SK-N-SH (cell line): ENCODE measurements around the gene MYH11. TPM values are rescaled to one million over a fixed set of nuclear protein-coding genes. Genes with fewer than 3 reads are reported as not detected.

ENCODE experiments used
- CTCF ChIA-PET: fragments of 300-600, 350-600 bp; formaldehyde crosslinking; extraction: SDS; loops from one replicate; lab custom pipeline; 2021; lab: Yijun Ruan, JAX
- POLR2A ChIA-PET: fragments of 350-600 bp; sonication (Branson Sonifier 250); formaldehyde crosslinking; extraction: SDS; loops from one replicate; lab custom pipeline; 2020; ENCODE audit warnings: antibody characterized with exemption, inconsistent platforms; lab: Yijun Ruan, JAX
- DNase-seq: peaks from one replicate; pipeline ENCODE4 v3.0.0; 2012
- H2AFZ ChIP-seq: fragments of 200-600 bp; sonication (generic); 2 replicates; pipeline ENCODE4 v1.8.1; 2016; ENCODE audit warnings: antibody characterized with exemption, mild to moderate bottlenecking, low read depth
- H3F3A ChIP-seq: fragments of 200-600 bp; sonication (generic); replicated peaks from 2 replicates; pipeline ENCODE3; 2016; ENCODE audit warnings: antibody characterized with exemption, mild to moderate bottlenecking; ENCODE audit not compliant: insufficient read depth
- H3K27ac ChIP-seq, 2 experiments: fragments of 200-500 bp in 1 of 2; fragments of 200-600 bp in 1 of 2; sonication (Bioruptor generic) in 1 of 2; sonication (generic), shearing (Covaris generic) in 1 of 2; 2 replicates each; pipeline versions ENCODE4 v1.5.1 to v1.6.1; 2014 to 2016; ENCODE audit warnings: low read depth in 2 of 2, inconsistent platforms in 1 of 2, low read length in 1 of 2, mild to moderate bottlenecking in 1 of 2, mixed read lengths in 1 of 2
- H3K27me3 ChIP-seq: fragments of 200-600 bp; sonication (generic), shearing (Covaris generic); 2 replicates; pipeline ENCODE4 v1.6.1; 2016; ENCODE audit warnings: mixed run types; ENCODE audit not compliant: insufficient read depth
- H3K36me3 ChIP-seq, 2 experiments: fragments of 200-500 bp in 1 of 2; fragments of 200-600 bp in 1 of 2; sonication (Bioruptor generic) in 1 of 2; sonication (generic) in 1 of 2; replicated peaks in 1 of 2; 2 replicates each; pipeline versions ENCODE3 to v1.5.1; 2014 to 2016; ENCODE audit warnings: low read length in 1 of 2, mild to moderate bottlenecking in 1 of 2; ENCODE audit not compliant: insufficient read depth in 2 of 2, control insufficient read depth in 1 of 2
- H3K4me1 ChIP-seq, 2 experiments: fragments of 200-500 bp in 1 of 2; fragments of 200-600 bp in 1 of 2; sonication (Bioruptor generic) in 1 of 2; sonication (generic), shearing (Covaris generic) in 1 of 2; 2 replicates each; pipeline versions ENCODE4 v1.5.1 to v1.6.1; 2014 to 2016; ENCODE audit warnings: low read depth in 1 of 2, low read length in 1 of 2, mixed run types in 1 of 2; ENCODE audit not compliant: insufficient read depth in 2 of 2, control insufficient read depth in 1 of 2
- H3K4me2 ChIP-seq: fragments of 200-600 bp; sonication (generic), shearing (Covaris generic); 2 replicates; pipeline ENCODE4 v1.6.1; 2017; ENCODE audit warnings: mixed run types
- H3K4me3 ChIP-seq, 2 experiments: fragments of 200-500 bp in 1 of 2; fragments of 200-600 bp in 1 of 2; sonication (Bioruptor generic) in 1 of 2; sonication (generic), shearing (Covaris generic) in 1 of 2; 2 replicates each; pipeline versions ENCODE4 v1.5.1 to v1.8.1; 2014 to 2016; ENCODE audit warnings: low read depth in 2 of 2, inconsistent platforms in 1 of 2, low read length in 1 of 2, mild to moderate bottlenecking in 1 of 2, mixed read lengths in 1 of 2, moderate library complexity in 1 of 2
- H3K79me2 ChIP-seq: fragments of 200-600 bp; sonication (generic); 2 replicates; pipeline ENCODE4 v1.8.1; 2017; ENCODE audit warnings: mild to moderate bottlenecking; ENCODE audit not compliant: insufficient read depth
- H3K9ac ChIP-seq: fragments of 200-600 bp; sonication (generic); 2 replicates; pipeline ENCODE4 v1.6.1; 2017; ENCODE audit warnings: mixed run types
- H3K9me2 ChIP-seq: fragments of 200-600 bp; sonication (generic); 2 replicates; pipeline ENCODE4 v1.6.1; 2017; ENCODE audit warnings: mixed run types
- H3K9me3 ChIP-seq: fragments of 200-600 bp; sonication (generic); 2 replicates; pipeline ENCODE4 v1.6.1; 2017; ENCODE audit warnings: mixed run types, mild to moderate bottlenecking, moderate library complexity
- H4K20me1 ChIP-seq: fragments of 200-600 bp; sonication (generic); 2 replicates; pipeline ENCODE4 v1.6.1; 2017; ENCODE audit warnings: mild to moderate bottlenecking, mixed run types; ENCODE audit not compliant: insufficient read depth
- EZH2phosphoT487 ChIP-seq: fragments of 200-600 bp; sonication (generic); IDR thresholded peaks from 2 replicates; pipeline ENCODE4 v1.6.1; 2017; ENCODE audit warnings: low read depth, mixed run types, mild to moderate bottlenecking, antibody characterized with exemption, moderate library complexity, borderline replicate concordance
- FOXJ3 ChIP-seq: sonication (generic); formaldehyde crosslinking; IDR thresholded peaks from 2 replicates; pipeline ENCODE4 v1.5.1; 2020; ENCODE audit warnings: mild to moderate bottlenecking, missing genetic modification reagents
- GABPA ChIP-seq: IDR thresholded peaks from 2 replicates; pipeline ENCODE4 v1.4.0; 2012; ENCODE audit warnings: low read depth, mild to moderate bottlenecking
- IRF3 ChIP-seq: fragments of 150-350 bp; IDR thresholded peaks from 2 replicates; pipeline ENCODE4 v1.6.1; 2016; ENCODE audit warnings: mild to moderate bottlenecking, low read depth, low read length
- JUND ChIP-seq: IDR thresholded peaks from 2 replicates; pipeline ENCODE4 v1.4.0; 2012
- MAX ChIP-seq: IDR thresholded peaks from 2 replicates; pipeline ENCODE4 v1.4.0; 2012; ENCODE audit warnings: low read depth
- MXI1 ChIP-seq: IDR thresholded peaks from 2 replicates; pipeline ENCODE4 v1.6.1; 2012; ENCODE audit warnings: mild to moderate bottlenecking, low read depth, low read length, improper control_type of control experiment
- NRF1 ChIP-seq: IDR thresholded peaks from 2 replicates; pipeline ENCODE4 v1.6.1; 2012; ENCODE audit warnings: low read depth, mild to moderate bottlenecking, low read length
- PBX3 ChIP-seq: IDR thresholded peaks from 2 replicates; pipeline ENCODE4; 2012
- POLR2AphosphoS5 ChIP-seq: IDR thresholded peaks from 2 replicates; pipeline ENCODE4 v1.6.1; 2012; ENCODE audit warnings: low read depth, low read length
- RAD21 ChIP-seq: IDR thresholded peaks from 2 replicates; pipeline ENCODE4 v1.6.1; 2012; ENCODE audit warnings: mild to moderate bottlenecking, low read length
- REST ChIP-seq: IDR thresholded peaks from 2 replicates; pipeline ENCODE4 v1.6.1; 2012; ENCODE audit warnings: mild to moderate bottlenecking, low read depth, low read length, moderate library complexity
- RXRA ChIP-seq: IDR thresholded peaks from 2 replicates; pipeline ENCODE4 v1.4.0; 2012; ENCODE audit warnings: low read depth, mild to moderate bottlenecking, borderline replicate concordance
- TEAD4 ChIP-seq: IDR thresholded peaks from 2 replicates; pipeline ENCODE4 v1.4.0; 2012; ENCODE audit warnings: mild to moderate bottlenecking, borderline replicate concordance; ENCODE audit not compliant: insufficient read depth
- USF1 ChIP-seq: IDR thresholded peaks from 2 replicates; pipeline ENCODE4 v1.4.0; 2012; ENCODE audit warnings: low read depth, borderline replicate concordance
- YY1 ChIP-seq: IDR thresholded peaks from 2 replicates; pipeline ENCODE4 v1.4.0; 2012; ENCODE audit warnings: low read depth, mild to moderate bottlenecking
- ZBTB33 ChIP-seq: IDR thresholded peaks from 2 replicates; pipeline ENCODE4 v1.4.0; 2012; ENCODE audit warnings: low read depth, borderline replicate concordance
- WGBS: methylation state at CpG from one replicate; pipeline ENCODE4 v1.1.6; 2017; ENCODE audit warnings: low lambda C conversion rate; 5-methylcytosine and 5-hydroxymethylcytosine counted together
- polyA plus RNA-seq, 3 experiments: library from polyadenylated mRNA; depleted of rRNA; stranded (reverse); fragments of >200 nt; gene quantifications; 2 replicates each; pipeline ENCODE4 v1.2.3, GENCODE V29; 2012

The MYH11 gene
- polyA plus RNA-seq, 1 of the 3 experiments (the other 2 are of a cell fraction) = 0.02 TPM

GRCh38 chr16:15894571-15895374, 37.9 kb upstream of the MYH11 start:
- Histone ChIP-seq H3K4me2 (no peak overlapping the region), H3K79me2 (no peaks in the 10 kb centered on the region), H3K27me3 (no peaks in the 10 kb centered on the region), H3K9ac (no peak overlapping the region), H4K20me1 (no peaks in the 10 kb centered on the region), H3K9me2 (no peaks in the 10 kb centered on the region), H3K4me1 (no peaks in the 10 kb centered on the region), H2AFZ (no peak overlapping the region), H3K9me3 (no peaks in the 10 kb centered on the region), H3F3A (peaks cover 6% of the 10 kb centered on the region), H3K4me3 (no peak overlapping the region), H3K27ac (no peak overlapping the region), H3K36me3 (no peaks in the 10 kb centered on the region)
- ChIA-PET CTCF (interaction anchor here (0.6 to 1.8 kb wide), 2 partner anchors 20 to 903 kb away, joined by 3 to 6 read pairs; no protein-coding TSS in a partner anchor), POLR2A (no interaction called here)
- no peak for DNase-seq
- 89% methylated on average over 7 of the region's 7 CpGs for WGBS
- TF ChIP-seq NRF1 = no peak
- TF ChIP-seq TEAD4 = no peak

GRCh38 chr16:15891508-15891907, 34.7 kb upstream of the MYH11 start:
- DNase-seq = no peak
- peaks cover 19% of the 10 kb centered on the region for H3K79me2 ChIP-seq
- no peak overlapping the region for H3K4me3 ChIP-seq
- POLR2A ChIA-PET = no interaction called here
- H3K4me2 ChIP-seq = no peak overlapping the region
- no peaks in the 10 kb centered on the region for H3K9me3 ChIP-seq
- H3K27ac ChIP-seq = no peak overlapping the region
- H3K9ac ChIP-seq = no peak overlapping the region
- H4K20me1 ChIP-seq = no peaks in the 10 kb centered on the region
- CTCF ChIA-PET = no interaction called here
- no peaks in the 10 kb centered on the region for H3K27me3 ChIP-seq
- no peaks in the 10 kb centered on the region for H3K9me2 ChIP-seq
- WGBS = 77% methylated on average over 3 of the region's 3 CpGs
- H3K36me3 ChIP-seq = no peaks in the 10 kb centered on the region
- H3F3A ChIP-seq = no peaks in the 10 kb centered on the region
- peaks cover 5 to 7% of the 10 kb centered on the region in 2 experiments; a peak in 2 of 4 replicates for H3K4me1 ChIP-seq
- H2AFZ ChIP-seq = no peak overlapping the region
- TF ChIP-seq FOXJ3 (CRISPR knock-in tag) = no peak
- no peak for TF ChIP-seq RXRA
- TF ChIP-seq USF1 = no peak
- no peak for TF ChIP-seq NRF1
- no peak for TF ChIP-seq EZH2phosphoT487
- no peak for TF ChIP-seq JUND
- no peak for TF ChIP-seq IRF3
- TF ChIP-seq GABPA = no peak
- no peak for TF ChIP-seq PBX3
- no peak for TF ChIP-seq REST
- no peak for TF ChIP-seq YY1
- no peak for TF ChIP-seq MXI1
- TF ChIP-seq TEAD4 = no peak
- TF ChIP-seq ZBTB33 = no peak
- TF ChIP-seq MAX = no peak
- TF ChIP-seq RAD21 = no peak
- TF ChIP-seq POLR2AphosphoS5 = no peak
